GM19239 (cell line): ENCODE data around the gene ZC3H18.
A peak's percentile ranks its signal among the peaks of the same experiment; 100 is the strongest.

Experiments used
- DNase-seq: peaks from one replicate; pipeline ENCODE4 v3.0.0; 2011; ENCODE audit warnings: low spot score; ENCODE audit not compliant: insufficient read length
- FAIRE-seq: peaks from 2 replicates; lab custom pipeline; 2011; peaks lifted over from hg19 to GRCh38; lab: Jason Lieb, UNC

The ZC3H18 gene

DNA sequence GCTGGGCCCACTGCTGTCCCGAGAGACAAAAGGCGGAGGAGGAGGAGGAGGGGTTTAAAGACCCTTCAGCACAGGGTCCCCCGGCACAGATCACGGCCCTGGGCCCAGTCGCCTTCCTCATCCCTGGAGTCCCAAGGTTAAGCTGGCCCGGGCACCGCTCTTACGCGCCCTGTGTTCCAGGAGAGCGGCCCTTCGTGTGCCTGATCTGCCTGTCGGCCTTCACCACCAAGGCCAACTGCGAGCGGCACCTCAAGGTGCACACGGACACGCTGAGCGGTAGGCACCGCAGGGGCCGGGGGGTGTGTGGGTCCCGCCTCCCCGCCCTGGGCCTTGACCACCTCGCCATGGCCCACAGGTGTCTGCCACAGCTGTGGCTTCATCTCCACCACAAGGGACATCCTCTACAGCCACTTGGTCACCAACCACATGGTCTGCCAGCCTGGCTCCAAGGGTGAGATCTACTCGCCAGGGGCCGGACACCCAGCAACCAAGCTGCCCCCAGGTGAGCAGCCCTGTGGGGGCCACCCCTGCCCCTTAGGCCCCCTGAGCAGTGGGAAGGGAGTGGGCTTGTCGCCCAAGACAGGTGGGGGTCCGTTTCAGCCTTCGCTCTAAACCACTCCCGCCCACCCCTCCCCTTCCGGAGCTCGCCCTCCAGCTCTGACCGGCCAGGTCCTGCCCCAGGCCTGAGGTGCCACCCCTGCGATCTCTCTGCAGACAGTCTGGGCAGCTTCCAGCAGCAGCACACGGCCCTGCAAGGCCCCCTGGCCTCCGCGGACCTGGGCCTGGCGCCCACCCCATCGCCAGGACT is 37.6 kb upstream of the ZC3H18 start:
- FAIRE-seq (no peak), DNase-seq (no peak)

DNA sequence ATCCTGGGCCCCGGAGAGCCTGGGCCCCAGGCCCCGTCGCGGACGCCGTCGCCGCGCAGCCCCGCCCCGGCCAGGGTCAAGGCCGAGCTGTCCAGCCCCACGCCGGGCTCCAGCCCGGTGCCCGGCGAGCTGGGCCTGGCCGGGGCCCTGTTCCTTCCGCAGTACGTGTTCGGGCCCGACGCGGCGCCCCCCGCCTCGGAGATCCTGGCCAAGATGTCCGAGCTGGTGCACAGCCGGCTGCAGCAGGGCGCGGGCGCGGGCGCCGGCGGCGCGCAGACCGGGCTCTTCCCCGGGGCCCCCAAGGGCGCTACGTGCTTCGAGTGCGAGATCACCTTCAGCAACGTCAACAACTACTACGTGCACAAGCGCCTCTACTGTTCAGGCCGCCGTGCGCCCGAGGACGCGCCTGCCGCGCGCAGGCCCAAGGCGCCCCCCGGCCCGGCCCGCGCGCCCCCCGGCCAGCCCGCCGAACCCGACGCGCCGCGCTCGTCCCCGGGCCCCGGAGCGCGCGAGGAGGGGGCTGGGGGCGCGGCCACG is 36.8 kb upstream of the ZC3H18 start:
- no peak for DNase-seq

DNA sequence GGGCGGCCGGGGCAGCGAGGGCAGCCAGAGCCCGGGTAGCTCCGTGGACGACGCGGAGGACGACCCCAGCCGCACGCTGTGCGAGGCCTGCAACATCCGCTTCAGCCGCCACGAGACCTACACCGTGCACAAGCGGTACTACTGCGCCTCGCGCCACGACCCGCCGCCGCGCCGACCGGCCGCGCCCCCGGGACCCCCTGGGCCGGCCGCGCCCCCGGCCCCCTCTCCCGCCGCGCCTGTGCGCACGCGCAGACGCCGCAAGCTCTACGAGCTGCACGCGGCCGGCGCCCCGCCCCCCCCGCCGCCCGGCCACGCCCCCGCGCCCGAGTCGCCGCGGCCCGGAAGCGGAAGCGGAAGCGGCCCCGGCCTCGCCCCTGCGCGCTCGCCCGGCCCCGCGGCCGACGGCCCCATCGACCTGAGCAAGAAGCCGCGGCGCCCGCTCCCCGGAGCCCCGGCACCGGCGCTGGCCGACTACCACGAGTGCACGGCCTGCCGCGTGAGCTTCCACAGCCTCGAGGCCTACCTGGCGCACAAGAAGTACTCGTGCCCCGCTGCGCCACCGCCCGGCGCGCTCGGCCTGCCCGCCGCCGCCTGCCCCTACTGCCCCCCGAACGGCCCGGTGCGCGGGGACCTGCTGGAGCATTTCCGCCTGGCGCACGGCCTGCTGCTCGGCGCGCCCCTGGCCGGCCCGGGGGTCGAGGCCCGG is 36.1 kb upstream of the ZC3H18 start:
- FAIRE-seq (peak; percentile 63), DNase-seq (peak; percentile 100)

More for the DNA sequence above, 36.8 kb upstream of the ZC3H18 start:
- no peak for FAIRE-seq

DNA sequence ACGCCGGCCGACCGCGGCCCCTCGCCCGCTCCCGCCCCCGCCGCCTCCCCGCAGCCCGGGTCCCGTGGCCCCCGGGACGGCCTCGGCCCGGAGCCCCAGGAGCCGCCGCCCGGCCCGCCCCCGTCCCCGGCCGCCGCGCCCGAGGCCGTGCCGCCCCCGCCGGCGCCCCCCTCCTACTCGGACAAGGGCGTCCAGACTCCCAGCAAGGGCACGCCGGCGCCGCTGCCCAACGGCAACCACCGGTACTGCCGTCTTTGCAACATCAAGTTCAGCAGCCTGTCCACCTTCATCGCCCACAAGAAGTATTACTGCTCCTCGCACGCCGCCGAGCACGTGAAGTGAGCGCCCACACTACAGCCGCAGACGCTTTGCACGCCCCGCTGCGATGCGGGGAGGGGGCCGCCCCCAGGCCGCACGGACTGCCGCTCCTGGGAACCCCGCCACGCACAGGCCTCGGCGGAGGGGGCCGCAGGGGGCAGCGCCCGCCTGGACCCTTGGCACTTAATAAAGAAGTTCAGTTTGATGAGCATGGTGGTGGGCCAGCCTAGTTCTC is 35.5 kb upstream of the ZC3H18 start:
- FAIRE-seq (no peak), DNase-seq (peak; percentile 74)

GRCh38 chr16:88535191-88535856 is 34.9 kb upstream of the ZC3H18 start:
- FAIRE-seq (no peak), DNase-seq (no peak)

- FAIRE-seq (no peak), DNase-seq (no peak)
These were observed 34.4 kb upstream of the ZC3H18 start for GRCh38 chr16:88535857-88536222.

DNA sequence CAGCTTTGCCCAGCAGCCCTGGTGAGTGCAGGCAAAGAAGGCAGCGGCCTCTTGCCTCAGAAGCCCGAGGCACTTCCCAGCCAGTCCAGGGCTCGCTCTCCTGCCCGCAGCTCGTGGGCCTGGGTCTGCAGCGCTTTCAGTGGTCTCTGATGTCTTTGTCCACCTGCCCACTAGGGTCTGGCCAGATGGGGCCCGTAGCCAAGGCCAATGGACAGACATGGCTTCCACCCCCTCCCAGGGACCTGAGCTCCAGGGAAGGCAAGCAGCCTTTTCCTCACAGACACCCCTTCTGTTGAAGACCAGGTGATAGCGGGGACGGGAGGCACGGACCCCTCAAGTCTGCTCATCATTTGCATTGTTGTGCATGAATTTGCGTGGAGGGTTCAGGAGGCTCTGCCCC is 33.7 kb upstream of the ZC3H18 start:
- FAIRE-seq: no peak
- no peak for DNase-seq

GRCh38 chr16:88536971-88537751 is 33.0 kb upstream of the ZC3H18 start:
- FAIRE-seq (no peak), DNase-seq (no peak)

- no peak for FAIRE-seq
- DNase-seq: no peak
These were observed 32.3 kb upstream of the ZC3H18 start for GRCh38 chr16:88537859-88538258.

DNA sequence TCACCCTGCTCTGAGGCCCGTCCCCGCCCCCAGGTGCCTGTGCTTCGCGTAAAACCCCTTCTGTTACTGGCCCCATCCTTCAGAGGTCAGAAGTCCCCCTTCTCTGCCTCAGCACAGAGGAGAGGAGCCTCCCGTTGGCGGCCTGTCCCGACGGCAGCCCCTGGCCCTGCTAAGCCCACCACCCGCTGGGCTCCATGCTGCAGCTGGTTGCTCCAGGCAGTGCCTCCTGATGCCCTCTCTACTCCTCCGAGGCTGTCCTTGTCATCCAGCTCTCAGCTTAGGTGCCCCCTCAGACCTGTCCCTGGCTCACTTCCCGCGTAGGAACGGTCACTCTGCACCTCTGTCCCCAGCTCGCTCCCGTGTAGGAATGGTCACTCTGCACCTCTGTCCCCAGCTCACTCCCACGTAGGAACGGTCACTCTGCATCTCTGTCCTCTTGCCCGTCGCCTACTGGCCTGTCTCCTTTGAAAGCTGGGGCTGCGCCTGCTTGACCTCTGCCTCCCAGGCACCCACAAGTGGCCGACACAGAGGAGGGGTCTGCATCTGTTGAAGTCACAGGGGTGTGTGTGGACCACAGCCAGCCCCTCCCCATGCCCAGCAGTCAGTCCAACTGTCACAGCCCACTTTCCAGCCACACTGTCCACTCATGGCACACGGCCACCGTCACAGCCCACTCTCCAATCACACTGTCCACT is 31.7 kb upstream of the ZC3H18 start:
- no peak for FAIRE-seq
- no peak for DNase-seq

DNA sequence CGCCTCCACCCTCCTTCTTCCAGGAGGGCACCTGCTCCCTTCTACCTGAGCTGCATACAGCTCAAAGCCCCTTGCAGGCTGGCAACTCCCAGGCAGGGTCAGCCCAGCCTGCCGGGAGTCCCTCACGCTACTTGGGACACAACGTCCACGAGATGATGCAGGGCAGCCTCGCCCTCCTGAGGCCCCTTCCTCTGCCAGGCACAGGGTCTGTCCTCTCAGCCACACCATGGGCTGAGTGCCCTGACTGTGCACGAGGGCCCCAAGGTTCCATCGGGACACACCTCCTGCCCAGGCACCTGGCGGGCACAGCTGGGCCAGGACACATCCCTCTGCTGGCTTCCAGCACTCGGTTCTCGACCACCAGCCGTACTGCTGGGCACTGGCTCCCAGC is 30.9 kb upstream of the ZC3H18 start:
- FAIRE-seq (no peak), DNase-seq (no peak)

DNA sequence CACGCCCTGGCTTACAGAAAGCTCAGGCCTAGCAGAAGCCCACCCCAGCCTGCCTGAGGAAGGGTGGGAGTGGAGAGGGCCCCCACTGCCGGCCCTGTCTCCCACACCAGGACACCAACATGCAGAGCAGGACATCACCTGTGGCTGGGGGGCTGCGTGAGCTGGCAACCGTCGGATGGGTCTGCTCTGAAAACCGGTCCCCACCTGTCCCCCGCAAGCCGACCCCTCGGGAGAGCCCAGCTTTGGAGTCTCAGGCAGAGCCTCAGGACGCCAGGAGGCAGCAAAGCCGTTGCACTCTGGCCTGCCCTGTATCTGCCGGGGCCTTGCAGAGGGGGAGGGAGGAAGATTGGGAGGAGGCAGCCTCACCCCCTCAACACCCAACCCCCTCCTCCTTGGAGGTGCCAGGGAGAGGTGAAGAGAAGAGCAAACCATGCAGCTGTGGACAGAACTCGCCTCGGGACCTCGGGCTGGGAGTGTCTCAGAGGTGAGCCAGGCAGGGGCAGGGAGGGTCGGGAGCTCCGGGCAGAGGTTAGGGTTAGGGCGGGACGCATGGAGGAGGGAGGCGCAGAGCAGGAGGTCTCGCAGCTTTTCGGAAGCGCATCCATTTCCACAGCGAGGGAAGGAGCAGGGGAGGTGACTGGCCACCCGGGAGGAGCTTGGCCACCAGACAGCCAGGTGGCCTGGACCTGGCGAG is 30.4 kb upstream of the ZC3H18 start:
- DNase-seq: no peak
- no peak for FAIRE-seq

DNA sequence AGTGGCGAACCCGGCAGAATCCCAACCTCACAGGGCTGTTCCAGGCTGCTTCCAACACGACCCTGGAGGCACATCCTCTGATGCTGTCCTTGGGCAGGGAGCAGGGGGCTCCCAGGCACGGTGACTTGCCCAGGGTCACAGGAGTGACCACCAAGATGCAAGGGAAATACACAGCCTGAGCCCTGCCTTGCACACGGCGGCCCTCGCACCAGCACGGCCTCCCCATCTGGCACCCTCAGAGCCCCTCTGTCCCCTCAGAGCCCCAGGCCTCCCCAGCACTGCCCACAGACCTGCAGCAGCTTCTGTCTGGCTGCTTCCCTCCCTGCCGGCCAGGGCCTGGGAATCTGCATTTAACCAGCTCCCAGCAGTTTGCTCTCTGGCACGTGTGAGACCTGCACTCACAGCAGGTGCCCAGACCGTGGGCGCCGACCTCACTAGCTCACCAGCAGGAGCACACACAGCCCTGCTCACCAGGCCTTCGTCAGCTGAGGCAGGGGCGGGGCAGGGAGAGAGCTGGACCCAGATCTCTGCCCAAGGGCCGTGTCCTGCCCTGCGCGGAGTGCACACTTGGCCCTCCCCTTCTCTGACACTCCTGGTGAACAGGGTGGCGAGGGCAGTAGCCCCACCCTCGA is 29.7 kb upstream of the ZC3H18 start:
- no peak for DNase-seq
- no peak for FAIRE-seq

- no peak for FAIRE-seq
- DNase-seq: no peak
These were observed 28.2 kb upstream of the ZC3H18 start for GRCh38 chr16:88541831-88542616.

DNA sequence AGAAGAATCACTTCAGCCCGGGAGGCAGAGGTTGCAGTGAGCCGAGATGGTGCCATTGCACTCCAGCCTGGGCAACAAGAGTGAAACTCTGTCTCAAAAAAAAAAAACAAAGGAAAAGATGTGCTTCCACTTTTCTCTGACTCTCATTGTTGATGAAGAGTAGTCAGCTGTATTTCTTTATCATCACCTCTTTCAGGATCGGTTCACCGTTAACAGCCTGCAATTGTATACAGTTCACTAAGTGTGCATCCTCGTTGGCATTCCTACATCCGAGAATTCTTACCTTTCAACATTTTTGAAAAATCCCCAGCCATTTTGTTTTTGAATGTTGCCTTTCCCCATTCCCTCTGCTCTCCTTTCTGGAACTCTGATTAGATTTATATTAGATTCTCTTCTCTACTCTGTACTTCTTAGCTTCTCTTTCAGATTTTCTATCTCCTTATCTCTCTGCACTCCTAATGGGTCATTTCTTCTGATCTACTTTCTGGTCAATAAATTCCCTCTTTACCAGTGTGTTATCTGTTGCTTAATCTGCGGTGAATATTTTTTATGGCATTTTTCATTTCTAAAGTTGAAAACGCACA is 26.9 kb upstream of the ZC3H18 start:
- FAIRE-seq (no peak), DNase-seq (no peak)

DNA sequence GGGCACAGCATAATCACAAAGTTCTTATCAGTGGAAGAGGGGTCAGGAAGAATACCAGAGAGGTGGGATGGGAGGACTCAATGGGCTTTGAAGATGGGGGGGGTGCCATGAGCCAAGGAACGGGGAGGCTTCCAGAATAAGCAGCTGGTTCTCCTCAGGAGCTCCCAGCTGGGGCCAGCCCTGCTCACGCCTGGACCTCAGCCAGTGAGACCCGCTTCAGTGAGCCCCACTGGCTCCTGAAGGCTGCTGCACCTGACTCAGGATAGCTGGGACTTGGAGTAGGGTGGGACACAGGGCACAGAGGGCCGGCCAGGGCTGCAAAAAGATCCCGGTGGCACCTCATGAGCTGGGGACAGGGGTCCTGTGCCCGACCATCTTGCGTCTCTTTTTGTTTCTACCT is 24.4 kb upstream of the ZC3H18 start:
- no peak for DNase-seq

GRCh38 chr16:88548131-88548874 is 21.9 kb upstream of the ZC3H18 start:
- DNase-seq: no peak
- no peak for FAIRE-seq

More for the DNA sequence above, 24.4 kb upstream of the ZC3H18 start:
- FAIRE-seq: no peak
